CD4-positive, alpha-beta T cell treated with Interleukin-6 at 100 ng/mL for 8 hours (primary cell): ENCODE measurements around the gene GPHA2.
A peak's percentile ranks its signal among the peaks of the same experiment; 100 is the strongest.

Experiments
- DNase-seq: peaks from one replicate; pipeline ENCODE4 v3.0.0-alpha.2; 2020; ENCODE audit warnings: mixed read lengths, low spot score

Gene GPHA2

DNA sequence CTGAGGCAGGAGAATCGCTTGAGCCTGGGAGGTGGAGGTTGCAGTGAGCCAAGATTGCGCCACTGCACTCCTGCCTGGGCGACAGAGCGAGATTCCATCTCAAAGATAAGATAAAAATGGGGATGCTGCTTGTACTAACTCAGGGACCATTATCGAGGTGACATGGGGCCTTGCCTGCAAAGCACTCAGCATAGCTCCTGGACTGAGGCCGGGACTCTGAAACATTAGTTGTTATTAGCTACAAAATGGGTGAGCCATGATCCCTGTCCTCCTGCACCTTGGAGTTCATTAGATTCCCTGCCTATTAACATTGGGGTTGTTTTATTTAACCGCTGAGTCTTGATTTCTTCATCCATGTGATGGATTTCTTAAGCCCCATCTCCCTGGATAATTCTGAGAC, 6.1 kb downstream of the GPHA2 start:
- no peak for DNase-seq

DNA sequence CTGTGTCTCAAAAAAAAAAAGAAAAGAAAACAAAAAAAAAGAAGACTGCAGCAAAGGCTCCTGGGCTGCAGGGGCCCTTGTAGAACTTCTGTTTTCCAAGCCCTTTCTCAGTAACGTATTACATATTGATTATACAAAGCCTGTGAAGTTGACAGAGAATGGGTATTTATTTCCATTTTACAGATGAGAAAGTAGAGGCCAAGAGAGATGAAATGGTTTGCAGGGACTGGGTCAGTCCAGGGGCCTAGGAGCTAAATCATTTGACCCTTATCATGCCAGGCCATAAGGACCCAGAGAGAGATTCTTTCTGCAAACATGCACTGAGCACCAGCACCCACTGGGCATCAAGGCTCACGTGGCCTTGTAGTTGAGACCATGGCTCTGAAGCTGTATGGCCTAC, 6.7 kb downstream of the GPHA2 start:
- no peak for DNase-seq

DNA sequence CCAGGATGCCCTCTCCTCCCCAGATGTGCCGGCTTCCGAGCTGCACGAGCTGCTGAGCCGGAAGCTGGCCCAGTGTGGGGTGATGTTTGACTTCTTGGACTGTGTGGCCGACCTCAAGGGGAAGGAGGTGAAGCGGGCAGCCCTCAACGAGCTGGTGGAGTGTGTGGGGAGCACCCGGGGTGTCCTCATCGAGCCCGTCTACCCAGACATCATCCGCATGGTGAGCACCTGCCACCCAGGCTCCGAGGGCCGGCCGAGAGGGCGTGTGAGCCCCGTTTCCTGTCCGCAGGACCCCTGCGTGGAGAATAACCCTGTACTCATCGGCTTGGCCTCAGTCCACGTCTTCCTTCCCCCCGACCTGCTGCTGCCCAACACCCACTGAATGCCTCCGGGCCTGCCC, 9.0 kb downstream of the GPHA2 start:
- no peak for DNase-seq

DNA sequence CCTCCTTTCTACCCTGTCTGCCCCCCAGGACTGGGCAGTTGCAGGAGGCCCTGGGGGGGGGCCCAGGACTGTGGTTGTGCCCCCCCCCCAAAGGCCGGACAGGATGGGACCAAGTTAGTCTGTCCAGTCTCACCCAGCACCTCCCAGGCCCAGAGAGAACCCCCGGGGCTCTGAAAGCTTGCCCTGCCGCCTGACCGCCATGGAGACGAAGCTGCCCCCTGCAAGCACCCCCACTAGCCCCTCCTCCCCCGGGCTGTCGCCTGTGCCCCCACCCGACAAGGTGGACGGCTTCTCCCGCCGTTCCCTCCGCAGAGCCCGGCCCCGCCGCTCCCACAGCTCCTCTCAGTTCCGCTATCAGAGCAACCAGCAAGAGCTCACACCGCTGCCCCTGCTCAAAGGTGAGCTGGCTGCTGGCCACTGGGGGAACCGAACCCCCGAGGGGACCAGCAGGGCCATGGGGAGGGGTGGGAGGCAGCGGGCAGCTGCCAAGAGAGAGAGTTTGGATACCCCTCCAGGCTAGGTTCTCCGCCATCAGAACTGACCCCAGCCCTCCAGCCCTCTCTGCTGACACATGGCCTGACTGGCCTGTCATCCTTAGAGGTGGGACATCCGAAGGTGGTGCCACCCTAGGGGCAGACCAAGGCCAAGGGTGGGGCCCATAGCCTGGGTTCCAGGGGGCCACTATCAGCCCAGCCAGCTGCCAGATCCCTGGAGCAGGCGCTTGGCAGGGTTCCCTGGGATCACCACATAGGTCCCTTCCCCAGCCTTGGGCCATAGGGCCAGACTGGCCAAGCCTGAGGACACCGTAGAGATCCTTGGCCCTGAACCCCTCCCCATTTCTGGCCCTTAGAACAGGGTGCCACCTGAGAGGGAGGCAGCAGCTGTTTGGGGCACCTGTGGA, 9.9 kb downstream of the GPHA2 start:
- DNase-seq, result no peak

DNA sequence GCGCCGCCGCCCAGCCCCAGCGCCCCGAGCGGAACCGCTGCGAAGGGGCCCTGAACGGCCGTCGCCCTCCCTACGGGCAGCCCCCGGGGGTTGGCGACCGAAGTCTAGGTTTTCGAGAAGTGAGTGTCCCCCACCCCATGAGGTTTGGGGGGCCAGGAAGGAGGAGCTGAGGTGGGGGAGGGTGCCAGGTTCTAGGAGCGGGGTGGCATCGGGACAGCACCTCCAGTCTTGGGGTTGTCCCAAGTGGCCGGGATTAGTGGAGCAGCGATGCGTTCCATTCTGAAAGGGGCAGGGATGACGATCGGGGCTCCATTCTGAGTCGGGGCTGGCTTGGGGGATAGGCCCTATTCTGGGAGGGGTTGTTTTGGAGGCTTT, 10.8 kb downstream of the GPHA2 start:
- DNase-seq, result no peak

DNA sequence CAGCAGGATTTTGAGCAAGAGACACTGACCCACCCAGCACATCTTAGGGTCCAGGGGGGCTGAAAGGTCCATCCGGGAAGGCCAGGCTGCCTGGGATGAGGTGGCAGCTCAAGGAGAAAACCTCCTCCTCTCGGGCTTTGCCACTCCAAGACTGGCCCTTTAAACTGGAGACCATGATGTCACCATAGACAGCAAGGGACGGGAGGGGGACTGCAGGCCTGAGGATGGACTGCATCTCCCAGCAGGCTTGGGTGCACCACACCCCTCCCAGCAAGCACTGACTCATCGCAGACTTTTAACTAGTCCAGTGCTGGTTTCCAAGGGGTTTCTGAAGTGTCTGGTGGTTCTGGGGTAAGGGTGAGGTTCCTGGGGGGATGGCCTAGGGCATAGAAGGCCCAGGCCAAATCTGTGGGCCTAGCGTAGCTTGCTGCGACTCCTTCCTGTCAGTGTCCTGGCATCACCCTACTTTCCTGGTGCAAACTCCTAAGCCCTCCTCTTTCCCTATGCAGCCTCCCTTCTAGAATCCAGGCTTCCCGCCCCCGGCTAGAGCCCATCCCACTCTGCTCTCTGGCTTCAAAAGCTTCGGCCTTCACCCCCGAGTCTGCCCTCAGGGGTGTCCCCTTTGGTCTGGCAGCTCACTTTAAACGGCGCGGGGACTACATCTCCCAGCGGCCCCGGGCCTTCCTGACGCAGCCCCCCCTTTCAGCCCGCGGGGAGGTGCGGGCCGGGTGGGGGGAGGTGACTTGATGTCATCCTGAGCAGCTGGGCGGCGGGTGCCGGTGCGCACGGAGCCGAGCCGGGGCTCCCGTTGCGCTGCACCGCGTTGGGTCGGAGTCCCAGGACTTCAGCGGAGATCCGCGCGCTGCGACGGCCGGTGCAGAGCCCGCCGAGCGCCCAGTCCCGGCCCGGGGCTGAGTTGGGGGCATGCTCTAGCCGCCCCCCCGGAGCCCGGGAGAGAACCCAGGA, 11.5 kb downstream of the GPHA2 start, which contains the start of gene PPP2R5B:
Gene PPP2R5B (plus strand): TSS at position 746 of the 966 bp plus-strand sequence. CDS start 1,046 bp downstream, outside the sequence.
- DNase-seq, result peak; percentile 92

DNA sequence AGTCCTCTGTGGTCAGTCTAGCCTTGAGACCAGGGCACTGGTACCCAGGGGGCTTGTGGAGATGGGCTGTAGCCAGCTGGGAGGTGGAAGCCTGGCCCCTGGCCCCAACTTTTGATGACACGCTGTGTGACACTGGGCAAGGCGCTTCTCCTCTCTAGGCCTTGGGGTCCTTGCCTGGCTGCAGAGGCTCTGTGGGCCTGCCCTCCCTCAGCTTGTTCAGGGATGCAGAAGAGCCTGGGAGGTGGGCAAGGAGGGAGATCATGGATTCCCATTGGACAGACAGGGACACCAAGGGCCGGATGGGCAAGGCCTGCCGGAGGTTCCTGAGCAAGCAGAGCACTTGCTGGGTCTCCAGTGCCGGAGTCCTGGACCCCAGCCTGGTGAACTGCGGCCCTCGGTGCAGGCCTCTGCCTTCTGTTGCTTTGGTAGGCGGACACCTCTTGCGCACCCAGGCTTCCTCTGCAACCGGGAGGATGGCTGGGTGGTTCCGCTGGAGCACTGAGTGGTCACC, 12.5 kb downstream of the GPHA2 start:
- DNase-seq, result no peak

DNA sequence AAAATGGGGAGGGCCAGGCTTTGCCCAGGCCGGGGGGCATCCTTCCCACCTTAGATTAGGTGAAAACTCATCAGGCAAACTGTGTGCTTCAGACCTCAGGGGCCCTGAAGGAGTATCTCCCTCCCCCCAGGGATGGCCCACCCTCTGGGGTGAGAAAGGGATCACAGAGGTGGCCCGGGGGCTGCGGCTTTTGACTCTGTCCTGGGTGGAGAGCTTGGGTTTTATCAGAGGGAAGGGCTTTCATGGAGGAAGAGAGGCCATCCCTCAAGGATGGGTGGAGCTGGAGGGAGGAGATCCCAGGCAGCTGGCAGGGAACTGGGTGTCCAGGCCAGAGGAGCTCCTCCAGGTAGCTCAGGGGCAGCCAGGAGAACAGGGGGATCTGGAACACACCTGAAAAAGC, 14.3 kb downstream of the GPHA2 start:
- no peak for DNase-seq

DNA sequence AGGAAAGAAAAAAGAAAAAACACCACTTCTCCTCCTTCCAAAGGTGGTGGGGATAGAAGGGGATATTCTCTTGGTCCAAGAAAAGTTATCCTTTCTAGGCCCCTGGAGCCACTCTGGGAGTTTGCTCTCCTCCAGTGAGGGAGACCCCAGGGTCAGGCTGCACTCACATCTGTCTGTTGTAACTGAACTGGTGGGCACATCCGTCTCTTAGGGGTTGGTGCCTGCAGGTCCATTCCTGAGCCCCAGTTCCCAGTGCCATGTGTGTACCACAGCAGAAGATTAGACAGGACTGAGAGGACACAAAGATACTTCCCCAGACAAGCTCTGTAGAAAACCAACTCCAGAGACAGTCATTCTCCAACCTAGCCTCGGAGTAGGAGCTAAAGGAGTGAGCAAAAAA, 15.6 kb downstream of the GPHA2 start:
- no peak for DNase-seq

DNA sequence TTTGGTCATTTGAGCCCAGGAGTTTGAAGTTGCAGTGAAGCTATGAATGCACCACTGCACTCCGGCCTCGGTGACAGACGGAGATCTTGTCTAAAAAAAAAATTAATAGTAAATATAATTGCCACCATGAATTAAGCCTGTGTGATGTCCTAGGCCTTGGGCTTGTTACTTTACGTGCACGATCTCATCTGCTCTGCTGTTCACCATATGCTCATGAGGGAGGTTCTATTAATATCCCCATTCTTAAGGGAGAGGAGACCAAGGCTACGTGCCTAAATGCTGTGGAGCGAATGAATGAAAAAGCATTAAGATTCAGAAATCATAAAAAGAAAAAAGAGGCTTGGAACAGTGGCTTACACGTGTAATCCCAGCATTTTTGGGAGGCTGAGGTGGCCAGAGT, 16.1 kb downstream of the GPHA2 start:
- DNase-seq, result no peak

DNA sequence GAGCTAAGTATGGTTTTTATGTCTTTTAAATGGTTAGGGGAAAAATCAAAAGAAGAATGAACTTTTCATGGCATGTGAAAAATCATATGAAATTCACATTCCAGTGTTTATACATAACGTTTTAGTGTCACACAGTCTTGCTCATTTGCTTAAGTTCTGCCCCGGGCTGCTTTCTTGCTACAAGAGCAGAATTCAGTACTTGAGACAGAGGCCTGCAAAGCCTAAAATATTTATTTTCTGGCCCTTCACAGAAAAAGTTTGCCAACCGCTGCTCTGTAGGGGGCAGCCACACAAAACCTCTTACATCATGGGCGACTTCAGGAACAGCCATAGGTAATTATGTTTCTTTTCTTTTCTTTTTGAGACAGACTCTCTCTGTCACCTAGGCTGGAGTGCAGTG, 17.7 kb downstream of the GPHA2 start:
- no peak for DNase-seq

DNA sequence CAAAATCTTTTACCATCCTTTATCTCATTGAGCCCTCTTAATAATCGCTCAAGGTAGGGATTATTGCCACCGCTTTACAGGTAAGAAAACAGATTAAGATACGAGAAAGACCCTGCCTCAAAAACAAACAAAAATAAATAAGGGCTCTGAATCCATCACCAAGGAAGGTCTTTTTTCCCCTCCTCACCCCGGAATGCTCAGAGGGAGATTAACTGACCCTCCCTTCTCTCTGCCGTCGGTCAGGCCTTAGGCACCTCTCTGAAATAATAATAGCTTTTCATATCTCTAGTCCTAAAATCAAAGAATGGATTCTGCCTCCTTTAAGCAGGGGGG, 18.1 kb downstream of the GPHA2 start:
- no peak for DNase-seq

DNA sequence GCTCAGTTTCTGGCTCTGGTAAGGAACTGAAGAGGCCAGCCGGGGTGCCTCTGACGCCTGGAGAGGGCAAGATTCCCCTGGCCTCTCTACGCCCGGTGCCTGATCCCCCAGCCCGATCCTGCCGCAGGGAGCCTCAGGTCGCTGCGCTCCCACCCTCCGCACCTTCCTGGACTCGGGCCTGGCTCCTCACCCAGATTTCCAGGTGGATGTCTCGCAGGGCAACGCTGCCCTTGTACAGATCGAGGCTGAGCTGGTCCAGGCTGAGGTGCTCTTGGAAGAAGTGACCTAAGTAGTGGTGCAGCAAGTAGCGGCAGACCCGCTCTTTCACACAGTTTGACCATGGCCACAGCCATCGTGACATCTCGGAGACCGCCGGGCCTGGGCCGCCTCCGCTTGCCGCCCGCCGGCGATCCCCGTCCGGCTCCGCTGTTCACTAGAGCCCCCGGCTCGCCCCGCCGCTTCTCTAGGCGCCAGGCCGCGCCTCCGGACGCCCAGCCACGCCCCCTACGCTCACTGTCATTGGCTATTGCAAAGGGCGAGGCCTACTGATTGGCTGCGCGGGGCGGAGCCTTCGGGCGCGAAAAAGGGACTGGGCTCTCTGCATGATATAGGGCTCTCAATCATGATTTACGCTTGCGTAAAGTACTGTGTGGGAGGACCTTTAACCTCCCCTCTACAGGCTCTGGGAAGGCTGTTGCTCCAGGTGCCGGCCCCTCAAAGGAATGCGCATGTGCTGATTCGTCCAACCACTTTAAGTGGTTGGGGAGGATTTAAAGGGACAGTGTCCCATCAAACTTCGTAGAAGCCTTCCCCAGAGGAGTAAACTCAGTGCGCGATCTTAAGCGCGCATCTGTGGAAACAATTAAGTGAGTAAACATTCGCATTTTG, 18.7 kb downstream of the GPHA2 start, which contains the start of gene ATG2A:
Gene ATG2A (minus strand): TSS at position 435 of the 888 bp plus-strand sequence. CDS start 74 bp downstream, at position 361.
- DNase-seq, result peak; percentile 99

DNA sequence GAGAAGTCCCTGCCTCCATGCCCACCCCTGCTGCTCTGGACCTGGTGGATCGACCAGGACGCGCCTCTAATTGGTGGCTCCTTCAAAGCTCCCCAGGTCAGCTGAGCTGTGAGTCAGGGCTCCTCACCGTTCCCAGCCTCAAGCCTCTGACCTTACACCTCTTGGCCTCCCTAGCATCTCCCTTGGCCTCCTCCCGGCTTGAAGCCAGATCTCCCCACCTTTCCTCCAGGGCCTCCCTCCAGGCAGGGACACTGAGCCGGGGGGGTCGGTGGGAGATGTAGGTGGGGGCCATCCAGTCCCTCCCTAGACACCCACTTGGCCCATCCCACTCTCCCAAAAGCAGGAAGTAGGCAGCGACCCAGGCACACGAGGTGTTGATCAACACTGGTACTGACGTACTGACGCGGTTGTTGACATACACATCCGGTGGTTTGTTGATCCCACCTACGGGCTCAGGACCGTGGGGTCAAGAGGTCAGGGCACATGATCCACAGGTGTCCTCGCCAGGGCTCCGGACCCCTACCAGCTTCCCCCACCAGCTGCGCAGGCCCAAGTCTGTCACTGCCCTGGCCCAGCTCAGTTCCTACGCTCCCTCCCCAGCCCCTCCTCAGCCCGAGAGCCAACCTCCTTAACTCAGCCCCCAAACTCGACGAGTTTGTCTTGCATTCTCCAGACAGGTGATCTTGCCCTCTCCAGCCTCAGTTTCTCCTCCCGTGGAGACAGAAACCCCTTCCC, 19.5 kb downstream of the GPHA2 start:
- DNase-seq, result peak; percentile 31

DNA sequence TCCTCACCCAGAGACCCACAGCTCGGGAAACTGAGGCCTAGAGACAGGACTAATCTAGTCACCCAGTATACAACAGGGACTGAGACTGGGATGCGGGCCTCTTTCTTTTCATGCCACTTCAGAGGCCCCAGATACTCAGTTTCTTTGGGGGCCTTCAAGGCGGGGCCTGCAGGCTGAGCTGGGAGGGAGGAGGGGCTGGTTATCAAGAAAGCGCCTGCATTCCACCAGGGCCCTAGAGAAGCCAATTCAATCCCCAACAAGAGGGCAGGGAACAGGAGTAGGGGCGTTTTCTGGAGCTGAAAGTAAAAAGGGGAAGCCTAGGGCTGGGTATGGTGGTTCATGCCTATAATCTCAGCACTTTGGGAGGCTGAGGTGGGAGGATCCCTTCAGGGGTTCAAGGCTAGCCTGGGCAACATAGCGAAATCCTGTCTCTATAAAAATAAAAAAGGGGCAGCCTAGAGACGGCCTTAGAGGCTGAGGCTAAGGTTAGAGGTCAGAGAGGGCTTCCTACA, 20.3 kb downstream of the GPHA2 start:
- DNase-seq, result no peak

DNA sequence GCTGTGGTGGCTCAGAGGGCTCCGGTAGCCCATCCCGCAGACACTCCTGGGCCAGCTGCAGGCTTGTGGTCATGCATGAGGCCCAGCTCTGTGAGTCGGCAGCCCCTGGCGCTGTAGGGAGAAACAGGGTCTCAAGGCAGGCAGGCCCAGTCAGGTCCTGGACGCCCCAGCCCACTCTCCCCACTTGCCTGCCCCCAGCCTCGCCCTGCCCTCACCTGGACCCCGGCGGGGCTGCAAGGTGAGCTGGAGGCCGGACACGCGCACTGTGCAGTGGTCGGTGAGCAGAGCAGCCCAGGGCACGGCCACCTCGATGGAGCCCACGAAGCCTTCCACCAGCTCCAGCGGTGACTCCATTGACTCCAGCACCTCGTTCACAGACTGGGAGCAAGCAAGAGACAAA, 21.6 kb downstream of the GPHA2 start:
- no peak for DNase-seq

DNA sequence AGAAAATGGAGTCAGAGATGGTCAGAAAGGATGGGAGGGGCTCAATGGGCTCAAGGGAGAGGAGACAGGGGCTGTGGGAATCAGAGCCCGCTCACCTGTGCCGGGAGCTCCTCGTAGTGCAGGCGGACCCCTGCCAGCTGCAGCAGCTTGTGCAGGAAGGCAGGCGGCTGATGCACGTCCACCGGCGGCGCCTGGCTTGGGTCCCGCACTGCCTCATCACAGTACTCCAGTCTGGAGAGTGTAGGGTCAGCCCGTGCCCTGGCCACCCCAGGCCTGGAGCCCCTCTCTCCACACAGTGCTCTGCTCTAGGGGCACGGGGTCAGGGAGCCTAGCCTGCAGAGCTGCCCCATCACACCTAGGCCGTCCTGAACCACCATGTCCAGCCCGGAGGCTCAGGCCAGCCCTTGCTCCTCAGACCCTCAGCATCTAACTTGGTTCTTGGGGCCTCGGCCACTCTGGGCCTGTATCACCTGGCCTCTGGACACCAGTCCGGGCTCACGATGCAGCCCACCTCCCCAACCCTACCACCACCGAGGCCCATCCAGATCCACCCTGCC, 22.4 kb downstream of the GPHA2 start:
- DNase-seq, result no peak

DNA sequence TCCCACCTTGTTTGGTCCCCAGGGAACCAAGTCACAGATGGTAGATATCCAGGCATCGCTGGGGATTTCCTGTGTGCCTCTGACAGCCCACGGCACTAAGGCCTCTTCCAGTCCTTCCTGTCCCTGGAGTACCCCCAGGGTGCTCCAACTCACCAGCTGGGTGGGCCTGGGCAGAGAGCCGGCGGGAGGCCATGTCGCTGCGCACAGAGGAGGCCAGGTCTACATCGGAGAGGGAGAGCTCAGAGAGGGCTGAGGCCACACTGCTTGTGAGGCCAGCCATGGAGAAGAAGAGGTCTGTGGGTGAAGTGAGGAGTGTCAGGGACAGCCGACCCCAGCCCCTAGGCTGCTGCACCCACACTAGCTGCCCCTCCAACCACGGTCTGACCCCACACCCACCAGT, 24.0 kb downstream of the GPHA2 start:
- no peak for DNase-seq

DNA sequence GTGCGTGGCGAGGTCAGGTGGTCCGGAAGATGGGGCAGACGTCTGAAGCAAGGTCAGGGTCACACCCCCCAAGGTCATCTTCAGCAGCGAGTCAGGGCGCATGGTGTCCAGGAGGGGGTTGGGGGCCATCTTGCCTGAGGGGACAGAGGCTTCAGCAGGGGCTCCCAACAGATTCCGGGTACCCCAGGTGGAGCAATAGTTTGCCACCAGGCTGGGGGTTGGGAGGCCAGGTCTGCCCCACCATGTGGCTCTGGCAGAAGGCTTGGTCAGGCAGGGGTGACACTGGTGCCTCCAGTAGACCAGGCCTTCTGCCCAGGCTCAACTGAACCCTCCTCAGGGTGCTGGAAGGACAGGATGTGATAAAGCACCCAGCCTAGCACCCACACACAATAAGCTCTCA, 24.6 kb downstream of the GPHA2 start:
- DNase-seq, result no peak

DNA sequence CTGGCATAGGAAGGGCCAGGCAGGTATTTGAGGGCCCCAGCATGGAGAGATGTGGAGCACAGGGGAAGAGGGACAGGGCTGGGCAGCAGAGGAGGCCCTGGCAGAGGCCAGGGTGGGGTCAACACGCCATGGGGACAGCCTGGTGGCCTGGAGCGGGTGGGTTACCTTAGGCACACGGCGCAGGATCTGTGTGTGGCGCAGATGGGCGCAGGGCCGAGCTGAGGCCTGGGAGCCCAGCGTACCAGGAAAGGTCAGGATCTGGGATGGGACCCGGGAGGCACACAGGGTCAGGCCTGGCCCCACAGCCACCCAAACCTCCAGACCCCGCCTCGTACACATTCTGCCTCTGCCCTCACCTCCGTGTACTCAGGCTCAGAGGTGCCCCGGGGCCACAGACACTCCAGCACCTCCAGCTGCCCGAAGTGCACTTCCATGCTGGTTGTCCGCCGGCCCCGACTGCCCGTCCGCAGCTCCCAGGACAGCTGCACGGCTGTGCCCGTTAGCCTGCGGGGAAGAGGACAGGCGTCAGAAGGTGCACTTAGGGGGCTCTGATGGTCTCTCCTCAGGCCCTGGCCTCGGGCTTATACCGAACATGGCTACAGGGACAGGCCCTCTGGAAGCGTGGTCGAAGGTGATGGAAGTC, 25.1 kb downstream of the GPHA2 start:
- no peak for DNase-seq
